SK-N-SH treated with all-trans-retinoic acid at 6 μM for 48 hours (cell line): Measurements from ENCODE around the gene MTHFD2L.
A peak's percentile ranks its signal among the peaks of the same experiment; 100 is the strongest.

Source experiments
- ATAC-seq: fragments of 200-7000 bp; cut with Tn5 transposase; 3 replicates; pipeline ENCODE4 v1.9.1; 2020; ENCODE audit warnings: mild to moderate bottlenecking, moderate library complexity
- BACH2 ChIP-seq: fragments of 250-450 bp; sonication (Bioruptor Pico); IDR thresholded peaks from 2 replicates; pipeline ENCODE4 v1.9.0; 2021; ENCODE audit warnings: mild to moderate bottlenecking, borderline replicate concordance
- CREB5 ChIP-seq: fragments of 250-450 bp; sonication (Bioruptor Pico); IDR thresholded peaks from 2 replicates; pipeline ENCODE4 v1.5.1; 2020; ENCODE audit warnings: low read depth, mild to moderate bottlenecking, moderate library complexity
- CSDC2 ChIP-seq: fragments of 250-450 bp; sonication (Bioruptor Pico); IDR thresholded peaks from 2 replicates; pipeline ENCODE4 v1.5.0; 2020; ENCODE audit warnings: mild to moderate bottlenecking, moderate library complexity
- CSRNP3 ChIP-seq: fragments of 250-450 bp; sonication (Bioruptor Pico); IDR thresholded peaks from 2 replicates; pipeline ENCODE4 v1.5.1; 2021; ENCODE audit warnings: mild to moderate bottlenecking, moderate library complexity
- ESRRG ChIP-seq: fragments of 250-450 bp; sonication (Bioruptor Pico); IDR thresholded peaks from 2 replicates; pipeline ENCODE4 v1.6.1; 2021; ENCODE audit warnings: mild to moderate bottlenecking
- GLIS3 ChIP-seq: fragments of 250-450 bp; sonication (Bioruptor Pico); IDR thresholded peaks from 2 replicates; pipeline ENCODE4 v1.5.0; 2020; ENCODE audit warnings: mild to moderate bottlenecking, moderate library complexity
- ISL1 ChIP-seq: fragments of 250-450 bp; sonication (Bioruptor Pico); IDR thresholded peaks from 2 replicates; pipeline ENCODE4 v2.1.2; 2022; ENCODE audit warnings: mild to moderate bottlenecking, moderate library complexity
- OSR1 ChIP-seq: fragments of 250-450 bp; sonication (Bioruptor Pico); IDR thresholded peaks from 2 replicates; pipeline ENCODE4 v1.8.0; 2022; ENCODE audit warnings: moderate library complexity, mild to moderate bottlenecking, inconsistent platforms
- PATZ1 ChIP-seq: fragments of 250-450 bp; sonication (Bioruptor Pico); IDR thresholded peaks from 2 replicates; pipeline ENCODE4 v1.8.0; 2020; ENCODE audit warnings: mild to moderate bottlenecking, moderate library complexity, borderline replicate concordance
- POU6F1 ChIP-seq: fragments of 250-450 bp; sonication (Bioruptor Pico); IDR thresholded peaks from 2 replicates; pipeline ENCODE4 v1.8.0; 2021; ENCODE audit warnings: low read depth, mild to moderate bottlenecking, moderate library complexity, borderline replicate concordance
- PPARA ChIP-seq: fragments of 250-450 bp; sonication (Bioruptor Pico); IDR thresholded peaks from 2 replicates; pipeline ENCODE4 v1.5.0; 2020; ENCODE audit warnings: mild to moderate bottlenecking, borderline replicate concordance
- RARB ChIP-seq: fragments of 250-450 bp; sonication (Bioruptor Pico); IDR thresholded peaks from 2 replicates; pipeline ENCODE4 v1.8.0; 2021; ENCODE audit warnings: mild to moderate bottlenecking, moderate library complexity
- SNAI2 ChIP-seq: fragments of 250-450 bp; sonication (Bioruptor Pico); IDR thresholded peaks from 2 replicates; pipeline ENCODE4 v1.5.0; 2020; ENCODE audit warnings: mild to moderate bottlenecking, moderate library complexity
- TCF4 ChIP-seq: fragments of 250-450 bp; sonication (Bioruptor Pico); IDR thresholded peaks from 2 replicates; pipeline ENCODE4 v1.8.0; 2021; ENCODE audit warnings: mild to moderate bottlenecking, moderate library complexity, borderline replicate concordance
- ZC3H10 ChIP-seq: fragments of 250-450 bp; sonication (Bioruptor Pico); IDR thresholded peaks from 2 replicates; pipeline ENCODE4 v1.5.1; 2021; ENCODE audit warnings: mild to moderate bottlenecking, moderate library complexity
- ZFP30 ChIP-seq: fragments of 450-650 bp; formaldehyde crosslinking; IDR thresholded peaks from 2 replicates; pipeline ENCODE4 v1.5.0; 2022; ENCODE audit warnings: mild to moderate bottlenecking, moderate library complexity
- ZNF565 ChIP-seq: fragments of 450-650 bp; formaldehyde crosslinking; conservative IDR thresholded peaks from 2 replicates; pipeline ENCODE4 v1.5.0; 2020; ENCODE audit warnings: low read depth, mild to moderate bottlenecking, moderate library complexity
- ZNF70 ChIP-seq: fragments of 450-650 bp; formaldehyde crosslinking; IDR thresholded peaks from 2 replicates; pipeline ENCODE4 v1.5.0; 2020; ENCODE audit warnings: mild to moderate bottlenecking, moderate library complexity
- ZNF8 ChIP-seq: fragments of 450-650 bp; formaldehyde crosslinking; IDR thresholded peaks from 2 replicates; pipeline ENCODE4 v1.5.0; 2020; ENCODE audit warnings: mild to moderate bottlenecking, moderate library complexity

MTHFD2L gene

GRCh38 chr4:74112399-74113105 is 45.4 kb upstream of the MTHFD2L start:
- no peak for ATAC-seq

GRCh38 chr4:74114234-74114633 is 43.7 kb upstream of the MTHFD2L start:
- ATAC-seq = no peak
- no peak for TF ChIP-seq RARB (CRISPR knock-in tag)
- TF ChIP-seq ZNF8 (CRISPR knock-in tag) = no peak
- TF ChIP-seq GLIS3 = no peak
- no peak for TF ChIP-seq PATZ1
- no peak for TF ChIP-seq ZNF70 (CRISPR knock-in tag)
- no peak for TF ChIP-seq OSR1 (CRISPR knock-in tag)
- no peak for TF ChIP-seq CSDC2 (CRISPR knock-in tag)
- no peak for TF ChIP-seq TCF4 (CRISPR knock-in tag)
- TF ChIP-seq SNAI2 = no peak
- TF ChIP-seq POU6F1 (CRISPR knock-in tag) = no peak
- no peak for TF ChIP-seq CREB5 (CRISPR knock-in tag)

More at GRCh38 chr4:74112399-74113105, 45.4 kb upstream of the MTHFD2L start:
- TF ChIP-seq RARB (CRISPR knock-in tag) (no peak), TCF4 (CRISPR knock-in tag) (no peak), ISL1 (CRISPR knock-in tag) (no peak), CSDC2 (CRISPR knock-in tag) (no peak), BACH2 (no peak), ZNF70 (CRISPR knock-in tag) (no peak), CREB5 (CRISPR knock-in tag) (no peak), PPARA (CRISPR knock-in tag) (no peak)

- TF ChIP-seq PPARA (CRISPR knock-in tag) (no peak), CSRNP3 (CRISPR knock-in tag) (no peak), BACH2 (no peak), ZNF565 (CRISPR knock-in tag) (no peak), ZFP30 (no peak), POU6F1 (CRISPR knock-in tag) (no peak), CREB5 (CRISPR knock-in tag) (no peak), OSR1 (CRISPR knock-in tag) (no peak), GLIS3 (no peak), SNAI2 (no peak), ZC3H10 (CRISPR knock-in tag) (no peak), PATZ1 (no peak), CSDC2 (CRISPR knock-in tag) (no peak), TCF4 (CRISPR knock-in tag) (no peak), RARB (CRISPR knock-in tag) (no peak), ESRRG (CRISPR knock-in tag) (no peak)
- TF ChIP-seq, all 23 proteins: peak for 0
- peak; percentile 92 for ATAC-seq
Observed at GRCh38 chr4:74117024-74117534, 40.8 kb upstream of the MTHFD2L start.
